D721Med (cell line): ENCODE measurements around the gene PLXNA4.

Source experiments
- DNase-seq: peaks from one replicate; pipeline ENCODE4 v3.0.0; 2011; ENCODE audit warnings: low spot score; ENCODE audit not compliant: insufficient read length
- FAIRE-seq: peaks from 2 replicates; lab custom pipeline; 2011; peaks lifted over from hg19 to GRCh38; lab: Jason Lieb, UNC
- TF ChIP-seq, protein P1 (sequence below): IDR thresholded peaks from 2 replicates; pipeline ENCODE4 v1.5.1; 2012; ENCODE audit warnings: mild to moderate bottlenecking, control low read depth; ENCODE audit not compliant: insufficient read depth; ENCODE audit errors: missing control alignments

PLXNA4 gene

DNA sequence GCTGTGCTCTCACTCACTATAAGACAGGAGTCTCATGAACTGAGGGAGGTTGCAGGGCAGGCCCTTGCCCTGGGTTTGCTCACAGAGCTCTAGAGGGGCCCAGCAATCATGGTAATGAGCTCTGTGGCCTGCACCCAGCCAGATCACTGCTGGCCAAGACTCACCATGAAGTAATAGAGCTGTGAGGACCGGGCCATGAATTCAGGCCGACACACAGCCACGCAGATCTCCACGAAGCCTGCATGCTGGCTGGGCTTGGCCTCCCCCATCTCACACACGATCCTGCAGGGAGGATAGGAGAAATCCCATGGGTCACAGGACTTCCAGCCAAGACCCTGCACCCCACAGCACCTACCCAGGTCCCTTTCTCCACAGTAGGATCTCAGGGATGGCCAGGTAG is 382.4 kb downstream of the PLXNA4 start:
- TF ChIP-seq, protein P1, sequence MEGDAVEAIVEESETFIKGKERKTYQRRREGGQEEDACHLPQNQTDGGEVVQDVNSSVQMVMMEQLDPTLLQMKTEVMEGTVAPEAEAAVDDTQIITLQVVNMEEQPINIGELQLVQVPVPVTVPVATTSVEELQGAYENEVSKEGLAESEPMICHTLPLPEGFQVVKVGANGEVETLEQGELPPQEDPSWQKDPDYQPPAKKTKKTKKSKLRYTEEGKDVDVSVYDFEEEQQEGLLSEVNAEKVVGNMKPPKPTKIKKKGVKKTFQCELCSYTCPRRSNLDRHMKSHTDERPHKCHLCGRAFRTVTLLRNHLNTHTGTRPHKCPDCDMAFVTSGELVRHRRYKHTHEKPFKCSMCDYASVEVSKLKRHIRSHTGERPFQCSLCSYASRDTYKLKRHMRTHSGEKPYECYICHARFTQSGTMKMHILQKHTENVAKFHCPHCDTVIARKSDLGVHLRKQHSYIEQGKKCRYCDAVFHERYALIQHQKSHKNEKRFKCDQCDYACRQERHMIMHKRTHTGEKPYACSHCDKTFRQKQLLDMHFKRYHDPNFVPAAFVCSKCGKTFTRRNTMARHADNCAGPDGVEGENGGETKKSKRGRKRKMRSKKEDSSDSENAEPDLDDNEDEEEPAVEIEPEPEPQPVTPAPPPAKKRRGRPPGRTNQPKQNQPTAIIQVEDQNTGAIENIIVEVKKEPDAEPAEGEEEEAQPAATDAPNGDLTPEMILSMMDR: no peak
- FAIRE-seq: no peak
- no peak for DNase-seq

DNA sequence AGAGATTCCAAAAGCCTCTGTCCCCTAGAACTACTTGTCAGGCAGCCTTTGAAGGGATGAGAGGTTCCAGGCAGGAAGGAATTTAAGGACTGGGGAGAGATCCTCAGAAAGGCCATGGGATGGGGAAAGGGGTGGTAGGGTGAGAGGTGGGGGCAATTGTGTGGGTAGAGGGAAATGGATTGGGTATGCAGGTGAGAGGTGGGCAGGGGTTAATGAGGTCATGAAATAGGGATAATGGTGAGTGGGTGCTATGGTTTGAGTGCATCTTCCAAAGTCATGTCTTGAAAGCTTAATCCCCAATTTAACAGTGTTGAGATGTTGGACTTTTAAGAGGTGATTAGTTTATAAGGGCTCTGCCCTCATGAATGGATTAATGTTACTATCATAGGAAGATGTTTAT is 383.5 kb downstream of the PLXNA4 start:
- FAIRE-seq (no peak), DNase-seq (no peak)
- TF ChIP-seq, protein P1: no peak

DNA sequence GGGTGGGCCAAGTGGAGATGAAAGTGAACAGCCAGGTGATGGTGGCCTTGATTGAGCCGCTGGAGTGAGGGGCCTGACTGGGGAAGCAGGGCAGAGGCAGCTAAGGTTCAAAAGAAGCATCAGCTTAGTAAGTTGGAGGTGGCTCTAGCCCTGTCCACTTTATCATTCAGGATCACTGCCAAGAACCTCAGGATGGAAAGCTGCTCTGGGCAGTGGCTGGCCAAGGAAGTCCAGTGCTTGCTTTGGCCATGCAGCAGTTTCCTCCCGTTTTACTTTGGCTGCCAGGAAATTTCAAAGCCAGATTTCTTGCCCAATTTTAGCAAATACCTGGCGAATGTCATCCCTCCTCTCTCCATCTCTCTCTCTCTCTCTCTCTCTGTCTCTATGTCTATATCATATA is 384.9 kb downstream of the PLXNA4 start:
- TF ChIP-seq, protein P1: no peak
- FAIRE-seq (no peak), DNase-seq (no peak)

DNA sequence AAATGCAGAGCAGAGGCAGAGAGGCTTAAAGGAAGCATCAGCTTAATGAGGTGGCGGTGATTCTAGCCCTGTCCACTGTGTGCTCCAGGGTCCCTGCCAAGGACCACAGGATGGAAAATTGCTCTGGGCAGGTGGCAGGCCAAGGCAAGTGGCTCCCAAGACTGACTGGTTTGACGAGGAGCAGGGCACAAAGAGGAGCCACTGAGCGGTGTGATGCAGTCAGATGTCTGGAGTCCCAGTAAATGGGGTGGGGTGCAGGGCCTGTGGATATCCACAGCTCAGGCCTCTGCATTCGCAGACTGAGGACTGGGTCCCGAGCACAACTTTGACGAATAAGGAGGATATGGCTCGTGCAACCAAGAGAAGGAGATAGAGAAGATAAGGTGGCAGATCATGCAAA is 385.6 kb downstream of the PLXNA4 start:
- no peak for FAIRE-seq
- no peak for DNase-seq
- TF ChIP-seq, protein P1: no peak

DNA sequence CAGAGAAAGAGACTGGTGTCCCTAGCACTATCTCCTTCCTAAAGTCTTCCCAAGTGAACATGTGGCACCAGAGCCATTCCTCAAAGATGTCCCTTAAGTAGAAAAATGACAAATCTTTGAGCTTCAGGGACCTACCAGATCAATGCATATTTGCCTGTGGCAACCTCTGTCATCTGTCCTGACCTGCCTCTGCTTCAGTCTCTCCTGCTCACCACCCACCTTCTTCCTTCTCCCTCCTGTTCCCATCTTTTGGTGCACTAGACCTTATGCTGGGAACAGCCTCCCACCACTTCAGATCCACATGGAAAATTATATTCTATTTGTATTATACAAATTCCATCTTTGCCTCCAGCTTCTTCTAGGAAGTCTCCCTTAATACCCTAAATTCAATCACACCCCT is 386.4 kb downstream of the PLXNA4 start:
- TF ChIP-seq, protein P1: no peak
- no peak for FAIRE-seq

DNA sequence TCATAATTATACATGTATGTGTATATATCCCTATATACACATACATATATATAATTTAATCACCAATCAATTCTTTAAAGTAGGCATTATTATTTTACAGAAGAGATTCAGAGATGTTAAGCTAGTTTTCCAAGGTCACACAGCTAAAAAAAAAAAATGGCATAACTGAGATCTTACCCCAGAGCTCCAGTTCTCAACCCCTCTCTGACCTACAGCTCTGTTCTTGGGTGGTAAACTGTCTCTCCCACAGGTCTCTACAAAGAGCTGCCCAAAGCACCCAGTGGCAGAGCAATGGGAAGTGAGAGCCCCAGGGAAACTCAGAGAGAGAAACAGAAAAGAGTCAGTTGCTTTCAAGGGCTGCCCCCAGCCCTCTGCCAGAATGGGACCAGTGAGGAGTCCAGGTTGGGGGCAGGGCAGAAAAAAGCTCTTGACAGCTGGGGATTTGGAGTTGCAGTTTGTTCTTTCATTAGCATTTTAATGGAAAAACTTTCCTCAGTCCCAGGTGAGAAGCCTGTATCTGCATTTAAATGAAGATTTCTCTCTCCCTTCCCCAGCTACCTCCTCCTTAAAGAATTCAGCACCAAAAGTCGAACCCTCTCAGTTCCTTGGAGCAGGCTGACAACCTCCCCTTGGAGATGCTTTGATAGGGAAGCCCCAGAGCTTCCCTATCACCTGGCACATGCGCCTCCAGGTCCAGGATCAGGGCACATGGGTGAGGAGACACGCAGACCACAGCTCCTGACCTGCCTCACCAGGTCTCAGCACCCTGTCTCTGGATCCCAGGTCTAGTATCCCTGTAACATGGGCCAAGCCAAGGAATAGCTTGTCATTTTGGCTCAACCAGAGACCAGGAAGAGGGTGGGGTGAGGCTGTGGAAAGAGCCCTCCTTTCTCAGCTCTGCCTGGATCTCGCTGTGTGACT is 388.1 kb downstream of the PLXNA4 start:
- TF ChIP-seq, protein P1: no peak
- DNase-seq (no peak), FAIRE-seq (no peak)

More for the DNA sequence above, 386.4 kb downstream of the PLXNA4 start:
- no peak for DNase-seq

DNA sequence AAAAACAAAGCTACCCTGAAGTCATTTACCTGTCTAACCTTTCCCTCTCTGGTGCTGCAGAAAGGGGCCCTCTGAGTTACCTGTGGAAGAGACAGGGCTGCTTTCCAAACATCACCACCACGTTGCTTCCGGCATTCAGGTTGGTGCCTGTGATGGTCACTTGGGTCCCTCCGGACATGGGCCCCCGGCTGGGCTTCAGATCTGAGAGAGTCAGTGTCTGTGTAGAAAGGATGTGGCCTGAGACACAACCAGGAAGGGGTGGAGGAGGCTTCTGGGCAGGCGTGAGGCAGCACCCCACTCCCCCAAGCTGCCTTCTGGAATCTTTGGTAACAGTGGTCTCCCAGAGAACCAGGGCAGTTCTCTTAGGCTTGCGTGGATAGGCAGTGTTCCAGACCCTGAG is 388.9 kb downstream of the PLXNA4 start:
- TF ChIP-seq, protein P1: no peak
- DNase-seq (no peak), FAIRE-seq (no peak)
